A549 (cell line): ENCODE results near the gene CCDC71L. TPM values are rescaled to one million over a fixed set of nuclear protein-coding genes. Genes with fewer than 3 reads are reported as not detected.

Source experiments
- ATAC-seq, 2 experiments: fragments of 200-7000 bp in 1 of 2; fragments of >200 bp in 1 of 2; cut with Nextera tagmentation in 1 of 2; cut with Tn5 transposase in 1 of 2; 3 replicates each; pipeline versions ENCODE4 v1.8.0 to v1.9.1; 2018 to 2020; ENCODE audit warnings: mild to moderate bottlenecking in 1 of 2, moderate library complexity in 1 of 2
- CTCF ChIA-PET: fragments of 300-600 bp; sonication (Branson Sonifier 250); formaldehyde crosslinking; extraction: SDS; loops from one replicate; lab custom pipeline; 2021; ENCODE audit warnings: antibody characterized with exemption, inconsistent platforms; lab: Yijun Ruan, JAX
- POLR2A ChIA-PET: fragments of 350-600 bp; formaldehyde crosslinking; extraction: SDS; loops from one replicate; lab custom pipeline; 2021; ENCODE audit warnings: antibody characterized with exemption, inconsistent platforms; lab: Yijun Ruan, JAX
- DNase-seq, 2 experiments: peaks; one replicate each; pipeline versions ENCODE4 v3.0.0 to v3.0.0-alpha.2; 2011 to 2016; ENCODE audit warnings: low read depth in 1 of 2, low spot score in 1 of 2
- FAIRE-seq: peaks from 2 replicates; lab custom pipeline; 2011; peaks lifted over from hg19 to GRCh38; lab: Jason Lieb, UNC
- H3K27ac ChIP-seq, 2 experiments: fragments of >200 bp; sonication (Bioruptor Twin); formaldehyde crosslinking; 3 replicates each; pipeline ENCODE4 v1.5.1; 2016 to 2017
- H3K4me1 ChIP-seq: fragments of >200 bp; sonication (Bioruptor Twin); formaldehyde crosslinking; 3 replicates; pipeline ENCODE4 v1.6.1; 2016
- H3K4me2 ChIP-seq: fragments of >200 bp; sonication (Bioruptor Twin); formaldehyde crosslinking; 3 replicates; pipeline ENCODE4 v1.6.1; 2016
- H3K4me3 ChIP-seq: fragments of >200 bp; sonication (Bioruptor Twin); formaldehyde crosslinking; 3 replicates; pipeline ENCODE4 v1.5.1; 2016
- H3K9me3 ChIP-seq: fragments of >200 bp; sonication (Bioruptor Twin); formaldehyde crosslinking; 3 replicates; pipeline ENCODE4 v1.6.1; 2016
- ATOH8 ChIP-seq: fragments of 250-450 bp; sonication (Bioruptor Pico); IDR thresholded peaks from 2 replicates; pipeline ENCODE4 v1.5.0; 2020; ENCODE audit warnings: low read depth, mild to moderate bottlenecking, moderate library complexity
- BHLHE40 ChIP-seq: IDR thresholded peaks from 2 replicates; pipeline ENCODE4 v1.6.1; 2012; ENCODE audit warnings: low read depth, low read length, inconsistent platforms
- CBX2 ChIP-seq: fragments of 200-600 bp; sonication (generic); IDR thresholded peaks from 2 replicates; pipeline ENCODE4 v1.6.1; 2016; ENCODE audit warnings: low read depth, mild to moderate bottlenecking, borderline replicate concordance
- CEBPB ChIP-seq, 2 experiments: fragments of >200 bp in 1 of 2; sonication (Bioruptor Twin) in 1 of 2; formaldehyde crosslinking in 1 of 2; IDR thresholded peaks; 2 replicates each; pipeline ENCODE4 v1.6.1; 2012 to 2016
- CHD2 ChIP-seq: fragments of 150-350 bp; IDR thresholded peaks from 2 replicates; pipeline ENCODE4 v1.6.1; 2014; ENCODE audit warnings: low read length; ENCODE audit not compliant: partially characterized antibody
- CTCF ChIP-seq: fragments of >200 bp; sonication (Bioruptor Twin); formaldehyde crosslinking; IDR thresholded peaks from 3 replicates; pipeline ENCODE4 v1.5.1; 2016
- E2F6 ChIP-seq: IDR thresholded peaks from 2 replicates; pipeline ENCODE4 v1.6.1; 2012; ENCODE audit warnings: low read depth, borderline replicate concordance
- EHF ChIP-seq: fragments of 250-450 bp; sonication (Bioruptor Pico); IDR thresholded peaks from 2 replicates; pipeline ENCODE4 v1.5.0; 2020; ENCODE audit warnings: mild to moderate bottlenecking
- EHMT2 ChIP-seq: fragments of 200-600 bp; sonication (generic); IDR thresholded peaks from 2 replicates; pipeline ENCODE4 v1.6.1; 2016; ENCODE audit warnings: antibody characterized with exemption, low read depth, mild to moderate bottlenecking, moderate library complexity
- FOSL2 ChIP-seq, 2 experiments: fragments of 450-650 bp in 1 of 2; fragments of >200 bp in 1 of 2; sonication (Bioruptor Twin) in 1 of 2; formaldehyde crosslinking; IDR thresholded peaks; 2 replicates each; pipeline versions ENCODE4 v1.5.0 to v1.6.1; 2016 to 2020; ENCODE audit warnings: mild to moderate bottlenecking in 1 of 2, moderate library complexity in 1 of 2
- GATA3 ChIP-seq: IDR thresholded peaks from 2 replicates; pipeline ENCODE4 v1.6.1; 2012; ENCODE audit warnings: borderline replicate concordance
- HDAC2 ChIP-seq: fragments of 200-600 bp; sonication (generic); IDR thresholded peaks from 2 replicates; pipeline ENCODE4 v1.6.1; 2016
- HMGXB4 ChIP-seq: fragments of 250-450 bp; sonication (Bioruptor Pico); IDR thresholded peaks from 2 replicates; pipeline ENCODE4 v1.5.0; 2021; ENCODE audit warnings: mild to moderate bottlenecking, moderate library complexity, borderline replicate concordance
- HOXA7 ChIP-seq: fragments of 250-450 bp; sonication (Bioruptor Pico); IDR thresholded peaks from 2 replicates; pipeline ENCODE4 v1.5.0; 2020; ENCODE audit warnings: mild to moderate bottlenecking, moderate library complexity
- HOXB13 ChIP-seq: fragments of 250-450 bp; sonication (Bioruptor Pico); IDR thresholded peaks from 2 replicates; pipeline ENCODE4 v1.5.0; 2020; ENCODE audit warnings: low read depth, mild to moderate bottlenecking, moderate library complexity
- HOXB5 ChIP-seq: fragments of 250-450 bp; sonication (Bioruptor Pico); IDR thresholded peaks from 2 replicates; pipeline ENCODE4 v1.5.0; 2020; ENCODE audit warnings: mild to moderate bottlenecking, moderate library complexity
- MAX ChIP-seq: IDR thresholded peaks from 2 replicates; pipeline ENCODE4 v1.6.1; 2012
- MAZ ChIP-seq: fragments of 150-350 bp; IDR thresholded peaks from 2 replicates; pipeline ENCODE4 v1.6.1; 2014; ENCODE audit warnings: antibody characterized with exemption, low read depth, low read length, borderline replicate concordance
- MYC ChIP-seq: IDR thresholded peaks from 2 replicates; pipeline ENCODE4 v1.6.1; 2012; ENCODE audit warnings: mild to moderate bottlenecking, inconsistent platforms, low read length, improper control_type of control experiment, borderline replicate concordance
- NR3C1 ChIP-seq: fragments of >200 bp; sonication (Bioruptor Twin); formaldehyde crosslinking; IDR thresholded peaks from 3 replicates; pipeline ENCODE4 v1.6.1; 2017
- RAD21 ChIP-seq, 2 experiments: fragments of >200 bp in 1 of 2; sonication (Bioruptor Twin) in 1 of 2; formaldehyde crosslinking in 1 of 2; IDR thresholded peaks in 1 of 2; conservative IDR thresholded peaks in 1 of 2; 2 replicates in 1 of 2; 3 replicates in 1 of 2; pipeline ENCODE4 v1.6.1; 2012 to 2018; ENCODE audit warnings: inconsistent platforms in 1 of 2
- RARB ChIP-seq: fragments of 250-450 bp; sonication (Bioruptor Pico); IDR thresholded peaks from 2 replicates; pipeline ENCODE4 v1.8.0; 2021; ENCODE audit warnings: mild to moderate bottlenecking, moderate library complexity
- RNF2 ChIP-seq: fragments of 200-600 bp; sonication (generic); IDR thresholded peaks from 2 replicates; pipeline ENCODE4 v1.6.1; 2016; ENCODE audit warnings: low read depth, mild to moderate bottlenecking, antibody characterized with exemption, moderate library complexity, borderline replicate concordance
- SMC3 ChIP-seq: fragments of >200 bp; sonication (Bioruptor Twin); formaldehyde crosslinking; IDR thresholded peaks from 3 replicates; pipeline ENCODE4 v1.6.1; 2018; ENCODE audit warnings: inconsistent platforms
- SREBF2 ChIP-seq: fragments of 450-650 bp; IDR thresholded peaks from 2 replicates; pipeline ENCODE4 v1.6.1; 2014; ENCODE audit warnings: mild to moderate bottlenecking, moderate library complexity
- TP53 ChIP-seq: fragments of 250-450 bp; sonication (Bioruptor Pico); IDR thresholded peaks from 2 replicates; pipeline ENCODE4 v1.5.0; 2021; ENCODE audit warnings: mild to moderate bottlenecking, moderate library complexity
- ZSCAN20 ChIP-seq: fragments of 250-450 bp; sonication (Bioruptor Pico); IDR thresholded peaks from 2 replicates; pipeline ENCODE4 v1.8.0; 2022; ENCODE audit warnings: mild to moderate bottlenecking, moderate library complexity
- WGBS: methylation state at CpG from one replicate; pipeline ENCODE4 v1.1.6; 2017; ENCODE audit errors: missing lambda C conversion rate; 5-methylcytosine and 5-hydroxymethylcytosine counted together
- polyA plus RNA-seq, 4 experiments: library from polyadenylated mRNA; depleted of rRNA in 3 of 4; stranded (reverse); fragments of >200 nt; fragmentation: RNase III in 1 of 4; extraction: RNeasy Plus Mini Kit Qiagen cat#74134 plus additional on column Dnase treatment in 1 of 4; gene quantifications; 2 replicates in 3 of 4; 3 replicates in 1 of 4; pipeline ENCODE4 v1.2.3, GENCODE V29; 2011 to 2017

CCDC71L gene
- polyA plus RNA-seq, 2 of the 4 experiments (the other 2 are of a cell fraction): 9.1 to 11.4 TPM

- TF ChIP-seq MYC (peak; percentile 68; the same call in 1 of the 2 replicates), MAZ (no peak; the same call in 1 of the 2 replicates), CBX2 (no peak), CTCF (peak; percentile 99), MAX (peak; percentile 80), RAD21 (conservative IDR thresholded peaks at IDR 0.05 in 1 of 2, IDR thresholded peaks at IDR 0.05 in 1 of 2) (peak; percentile 58 to 87), HOXB5 (CRISPR knock-in tag) (peak; percentile 14; the same call in 1 of the 2 replicates), FOSL2 (IDR thresholded peaks at IDR 0.05) (no peak), FOSL2 (CRISPR knock-in tag; IDR thresholded peaks at IDR 0.05) (no peak; the same call in 1 of the 2 replicates), NR3C1 (no peak), E2F6 (peak; percentile 27; the same call in 1 of the 2 replicates), HOXB13 (CRISPR knock-in tag) (no peak), GATA3 (no peak), HOXA7 (no peak), RNF2 (no peak), CEBPB (IDR thresholded peaks at IDR 0.05) (no peak), EHF (no peak), ATOH8 (CRISPR knock-in tag) (no peak), HMGXB4 (peak; percentile 88; the same call in 1 of the 2 replicates)
These were observed 746 bp downstream of the CCDC71L start (continued) for GRCh38 chr7:106659963-106660861.

- TF ChIP-seq TP53 (CRISPR knock-in tag) (no peak), SMC3 (no peak), RARB (no peak), SREBF2 (no peak), ATOH8 (CRISPR knock-in tag) (no peak), CHD2 (no peak), EHMT2 (no peak), HDAC2 (no peak), GATA3 (no peak), HOXB13 (CRISPR knock-in tag) (no peak), ZSCAN20 (CRISPR knock-in tag) (no peak), MYC (no peak), CEBPB (IDR thresholded peaks at IDR 0.05) (no peak), BHLHE40 (no peak)
- Histone ChIP-seq H3K4me2 (peak overlapping the region; percentile 86), H3K4me3 (peak overlapping the region; percentile 88), H3K4me1 (peaks cover 9% of the 10 kb centered on the region; the same call in 2 of the 3 replicates), H3K9me3 (no peaks in the 10 kb centered on the region), H3K27ac (peak overlapping the region; percentile 90 to 94)
- peak; percentile 78 for FAIRE-seq
- WGBS: 15% methylated on average over 10 of the region's 12 CpGs
- DNase-seq: no peak
- ChIA-PET CTCF (interaction anchor here (0.6 to 7.3 kb wide), 33 partner anchors 9 to 491 kb away, joined by 3 to 60 read pairs (median 5); no protein-coding TSS in a partner anchor), POLR2A (interaction anchor here (0.5 to 1.5 kb wide), 6 partner anchors 20 to 375 kb away, joined by 3 to 4 read pairs (median 3); partner anchors contain the start of gene NAMPT)
- peak; percentile 44 to 59; a peak in 4 of 6 replicates for ATAC-seq
These were observed 1.6 kb downstream of the CCDC71L start for GRCh38 chr7:106659166-106659962.
